Stimulated activated CD4-positive, alpha-beta T cell treated with anti-CD3 and anti-CD28 coated beads, Interleukin-15, amount 100 ng/mL, for 24 hours (primary cell): ENCODE results near the gene PHETA2.
"Not testable (repeated sequence)": the region's sequence is repeated elsewhere in the genome, so short reads cannot be mapped to it uniquely, and the experiment has no call there.

Experiments used
- DNase-seq: peaks from one replicate; pipeline ENCODE4 v3.0.0-alpha.2; 2020

PHETA2 gene

GRCh38 chr22:42111798-42112197 lies 37.8 kb downstream of the PHETA2 start:
- DNase-seq = no peak

GRCh38 chr22:42112793-42113192 lies 38.7 kb downstream of the PHETA2 start:
- not testable (repeated sequence) for DNase-seq

GRCh38 chr22:42114721-42115120 lies 40.7 kb downstream of the PHETA2 start:
- no peak for DNase-seq

- not testable (repeated sequence) for DNase-seq
Observed at GRCh38 chr22:42115420-42115830, 41.4 kb downstream of the PHETA2 start.

GRCh38 chr22:42116848-42117424 lies 42.9 kb downstream of the PHETA2 start:
- DNase-seq = no peak

- DNase-seq = peak; percentile 60
Observed at GRCh38 chr22:42120231-42121021, 46.4 kb downstream of the PHETA2 start.

GRCh38 chr22:42123529-42123928 lies 49.5 kb downstream of the PHETA2 start:
- not testable (repeated sequence) for DNase-seq

- no peak for DNase-seq
Observed at GRCh38 chr22:42127606-42128005, 53.6 kb downstream of the PHETA2 start.

GRCh38 chr22:42128007-42128406 lies 54.0 kb downstream of the PHETA2 start:
- DNase-seq = not testable (repeated sequence)
